GM21528 (cell line): Measurements from ENCODE around the gene EVX2.

Experiments used
- ATAC-seq: cut with Tn5 transposase; IDR thresholded peaks from one replicate; pipeline ENCODE4 v1.9.1; 2021; ENCODE audit warnings: mild to moderate bottlenecking, moderate library complexity; ENCODE audit not compliant: unreplicated experiment, low FRiP score

EVX2 gene

GRCh38 chr2:176109946-176110345, 26.2 kb upstream of the EVX2 start:
- no peak for ATAC-seq

- ATAC-seq: no peak
Measured at GRCh38 chr2:176109192-176109901, 25.6 kb upstream of the EVX2 start.

DNA sequence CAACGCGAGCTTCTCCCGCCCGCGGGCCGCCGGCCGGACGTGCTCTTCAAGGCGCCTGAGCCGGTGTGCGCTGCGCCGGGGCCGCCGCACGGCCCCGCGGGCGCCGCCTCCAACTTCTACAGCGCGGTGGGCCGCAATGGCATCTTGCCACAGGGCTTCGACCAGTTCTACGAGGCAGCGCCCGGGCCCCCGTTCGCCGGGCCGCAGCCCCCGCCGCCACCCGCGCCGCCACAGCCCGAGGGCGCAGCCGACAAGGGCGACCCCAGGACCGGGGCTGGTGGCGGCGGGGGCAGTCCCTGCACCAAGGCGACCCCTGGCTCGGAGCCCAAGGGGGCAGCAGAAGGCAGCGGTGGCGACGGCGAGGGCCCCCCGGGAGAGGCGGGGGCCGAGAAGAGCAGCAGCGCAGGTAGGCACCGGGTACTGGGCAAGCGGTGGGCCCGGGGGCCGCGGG, 24.0 kb upstream of the EVX2 start:
- no peak for ATAC-seq

DNA sequence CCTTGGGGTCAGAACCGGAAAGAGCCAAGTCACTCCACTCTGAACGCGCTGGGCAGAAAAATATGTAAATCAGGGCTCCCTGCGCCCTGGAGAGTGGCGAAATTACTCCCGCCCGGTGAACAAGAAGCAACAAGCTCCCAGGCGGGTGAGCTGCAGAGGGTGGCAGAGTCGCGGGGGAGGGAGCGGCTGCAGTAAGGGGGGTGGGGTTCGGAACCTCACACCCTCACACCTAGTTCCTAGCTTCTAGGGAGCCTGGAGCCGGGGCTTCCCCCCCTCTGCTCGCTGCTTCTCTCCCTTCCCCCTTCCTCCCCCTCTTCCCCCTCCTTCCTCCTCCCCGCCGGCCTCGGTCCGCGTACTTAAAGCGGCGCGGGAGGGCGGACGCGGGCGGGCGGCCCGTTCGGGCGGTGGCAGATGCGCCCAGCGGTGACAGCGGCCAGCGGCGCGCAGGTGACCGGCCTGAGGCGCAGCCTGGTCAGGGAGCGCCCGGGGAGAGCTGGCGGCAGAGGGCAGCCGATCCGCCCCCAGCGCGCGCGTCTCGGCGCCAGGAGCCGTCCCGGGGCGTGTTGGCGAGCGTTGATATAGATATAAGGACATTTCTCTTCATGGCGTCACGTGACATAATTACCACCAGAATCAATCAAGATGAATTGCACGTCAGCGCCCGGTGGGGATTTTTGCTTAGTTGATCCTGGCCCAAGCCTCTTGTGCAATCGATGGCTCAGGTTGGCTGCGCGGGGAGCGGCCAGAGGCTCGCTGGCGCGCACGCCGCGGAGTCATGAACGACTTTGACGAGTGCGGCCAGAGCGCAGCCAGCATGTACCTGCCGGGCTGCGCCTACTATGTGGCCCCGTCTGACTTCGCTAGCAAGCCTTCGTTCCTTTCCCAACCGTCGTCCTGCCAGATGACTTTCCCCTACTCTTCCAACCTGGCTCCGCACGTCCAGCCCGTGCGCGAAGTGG, 23.1 kb upstream of the EVX2 start, which contains the start of gene HOXD11:
HOXD11 (plus strand) TSS at position 700 of the 959 bp plus-strand sequence; CDS start at position 776, 76 bp downstream.
- no peak for ATAC-seq

DNA sequence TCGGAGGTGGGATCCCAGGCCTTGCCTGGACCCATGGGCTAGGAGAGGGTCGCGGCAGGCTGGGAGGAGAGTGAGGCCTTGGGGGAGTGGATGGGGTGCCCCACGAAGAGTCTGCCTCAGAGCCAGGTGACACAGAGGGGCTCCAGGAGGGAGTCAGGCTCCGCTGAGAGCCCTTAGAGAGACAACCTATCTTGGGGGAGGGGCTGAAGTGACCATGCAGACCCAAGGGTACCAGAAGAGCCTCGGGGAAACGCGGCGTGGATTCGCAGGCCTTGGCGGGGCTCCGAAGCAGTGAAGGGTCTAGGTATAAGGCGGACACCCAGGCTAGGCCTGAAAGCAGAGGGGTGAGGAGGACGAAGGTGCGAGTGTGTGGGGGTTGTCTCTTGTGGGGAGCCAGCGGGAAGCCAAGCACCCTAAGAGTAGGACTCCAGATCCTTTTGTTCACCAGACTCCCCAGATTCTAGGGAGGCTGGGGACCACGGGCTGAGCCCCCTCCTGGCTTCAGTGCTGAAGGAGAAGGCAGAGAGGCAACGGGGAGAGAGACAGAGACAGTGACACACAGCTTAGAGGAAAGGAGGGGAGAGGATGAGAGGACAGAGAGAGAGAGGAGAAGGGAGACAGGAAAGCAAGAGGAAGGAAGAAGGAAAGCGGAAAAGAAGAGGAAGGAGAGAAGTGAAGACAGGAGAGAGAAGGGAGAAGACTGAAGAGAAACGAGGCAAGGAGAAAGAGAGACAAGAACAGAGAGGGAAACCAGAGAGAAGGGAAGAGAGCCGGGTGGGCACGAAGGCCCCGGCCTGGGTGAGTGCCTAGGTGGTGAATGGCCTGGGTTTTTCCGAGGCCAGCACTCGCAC, 22.2 kb upstream of the EVX2 start:
- ATAC-seq: no peak

- no peak for ATAC-seq
Measured at GRCh38 chr2:176105078-176105729, 21.4 kb upstream of the EVX2 start.

- ATAC-seq: no peak
Measured at GRCh38 chr2:176104316-176105077, 20.7 kb upstream of the EVX2 start.

GRCh38 chr2:176103742-176104315, 20.1 kb upstream of the EVX2 start:
- ATAC-seq: no peak

DNA sequence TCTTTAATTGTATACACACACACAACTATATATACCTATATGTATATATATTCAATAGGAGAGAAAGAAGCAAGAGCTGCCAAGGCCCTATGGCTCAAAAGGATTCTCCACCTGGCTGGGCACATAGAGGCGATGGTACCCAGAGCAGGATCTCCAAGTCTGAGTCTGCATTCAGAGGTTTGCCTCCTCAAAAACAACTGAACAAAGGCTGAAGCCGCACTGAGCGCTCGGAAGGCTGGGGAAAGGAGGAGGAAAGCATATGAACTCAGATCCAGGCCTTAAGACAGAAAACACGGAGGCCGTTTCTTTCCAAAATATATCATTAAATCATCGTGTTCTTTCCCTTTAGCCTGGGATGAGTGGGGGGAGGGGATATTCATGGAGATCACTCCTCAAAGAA, 19.4 kb upstream of the EVX2 start:
- ATAC-seq: no peak

DNA sequence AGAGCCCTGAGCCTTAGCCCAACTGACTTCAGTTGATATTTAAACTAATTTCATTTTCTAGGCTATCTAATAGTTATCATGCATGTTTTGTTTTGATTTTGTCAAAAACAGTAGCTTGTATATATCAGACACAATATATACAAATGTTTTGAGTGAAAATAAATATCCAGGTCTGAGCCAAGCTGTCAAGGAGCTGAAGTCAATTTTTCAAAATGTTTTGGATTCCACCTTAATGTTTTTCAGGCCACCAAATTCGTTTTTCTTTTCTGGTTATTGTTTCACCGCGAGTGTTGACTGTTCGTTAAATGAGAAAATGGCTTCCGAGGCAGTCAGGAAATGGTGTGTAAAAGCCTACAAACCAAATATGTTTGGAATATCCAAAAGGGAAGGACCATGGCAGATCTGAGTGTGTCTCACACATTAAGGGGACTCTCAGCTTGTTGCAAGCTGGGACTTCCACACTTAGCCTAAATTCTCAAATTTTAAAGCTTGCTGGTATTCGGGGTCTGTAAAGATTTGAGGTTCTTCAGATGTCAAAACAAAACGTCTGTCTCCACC, 18.6 kb upstream of the EVX2 start:
- ATAC-seq: no peak

GRCh38 chr2:176101842-176102241, 18.1 kb upstream of the EVX2 start:
- no peak for ATAC-seq

DNA sequence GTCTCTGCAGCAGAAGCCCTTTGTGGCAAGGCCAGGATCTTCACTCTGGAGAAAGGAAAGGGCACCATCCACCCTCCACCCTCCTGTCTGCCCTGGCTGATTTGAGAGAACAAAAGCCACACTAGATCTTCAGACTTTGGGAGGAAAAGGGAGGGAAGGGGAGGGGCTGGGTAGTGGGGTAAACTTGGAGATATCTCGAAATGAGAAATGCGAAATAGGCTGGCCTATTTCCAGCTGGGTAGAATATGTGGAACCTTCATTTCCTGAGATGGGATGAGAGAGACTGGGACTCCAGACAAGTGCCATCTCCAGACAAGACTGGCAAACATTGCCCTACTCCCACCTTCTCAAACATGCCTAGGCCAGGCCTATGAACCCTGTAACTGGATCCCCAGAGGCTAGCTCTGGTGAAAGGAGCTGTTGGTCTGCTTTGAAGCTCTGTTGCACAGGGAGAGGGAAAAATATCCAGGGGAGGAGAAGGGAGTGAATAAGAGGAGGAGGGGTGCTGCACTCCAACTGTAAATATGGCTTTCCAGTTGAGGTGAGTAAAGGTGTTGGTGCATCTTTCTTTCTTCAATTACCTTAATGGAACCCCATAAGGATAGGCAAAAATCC, 17.6 kb upstream of the EVX2 start:
- no peak for ATAC-seq

GRCh38 chr2:176100547-176101140, 16.9 kb upstream of the EVX2 start:
- no peak for ATAC-seq

- no peak for ATAC-seq
Measured at GRCh38 chr2:176099728-176100546, 16.2 kb upstream of the EVX2 start, which contains the start of gene HOXD12. Gene HOXD12 (plus strand): TSS chr2:176099795. CDS start chr2:176099802, 7 bp downstream.

- no peak for ATAC-seq
Measured at GRCh38 chr2:176099159-176099727, 15.5 kb upstream of the EVX2 start.

DNA sequence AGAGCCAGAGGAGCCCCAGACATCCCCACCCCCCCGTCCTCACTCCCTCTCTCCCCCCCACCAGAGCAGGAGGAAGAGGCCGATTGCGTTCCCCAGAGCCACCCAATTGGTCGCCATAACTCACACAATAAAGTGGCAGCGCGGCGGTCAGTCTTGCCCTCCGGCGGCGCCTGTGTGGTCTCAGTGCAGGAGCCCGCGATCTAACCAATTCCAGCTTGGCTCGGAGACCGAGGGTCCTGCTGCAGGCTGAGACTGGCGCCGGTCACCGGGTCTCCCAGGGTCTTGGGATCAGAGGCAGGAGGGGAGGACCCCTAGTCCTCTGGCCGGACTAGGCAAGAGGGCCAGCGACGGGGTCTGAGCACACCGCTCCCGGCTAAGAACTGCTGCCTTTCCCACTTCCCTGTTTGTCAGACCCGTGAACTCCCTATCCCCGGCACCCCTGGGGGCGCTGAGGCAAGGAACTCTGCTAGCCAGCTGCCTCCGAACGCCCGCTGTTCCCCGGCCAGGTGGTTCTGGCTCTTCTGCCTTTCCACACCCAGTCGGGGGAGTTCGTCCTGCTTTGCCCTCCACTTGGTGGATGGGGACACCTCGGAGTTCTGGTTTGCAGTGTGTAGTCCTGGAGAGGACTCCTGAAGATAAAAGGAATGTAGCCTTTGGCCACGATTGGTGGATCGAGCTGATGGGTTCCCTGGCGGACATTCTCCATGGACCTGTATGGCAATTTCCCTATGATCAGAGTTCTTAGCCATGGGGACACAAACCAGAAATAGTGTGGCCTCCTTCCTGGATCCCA, 14.8 kb upstream of the EVX2 start:
- no peak for ATAC-seq
